GM12864 (cell line): ENCODE data around the gene AHCYL1.
A peak's percentile ranks its signal among the peaks of the same experiment; 100 is the strongest.

Experiments
- DNase-seq: peaks from one replicate; pipeline ENCODE4 v3.0.0-alpha.2; 2011; ENCODE audit warnings: low read depth
- H3K4me3 ChIP-seq: 2 replicates; pipeline ENCODE4 v1.5.1; 2011; ENCODE audit warnings: mild to moderate bottlenecking, low read depth, low read length, control low read depth
- TF ChIP-seq, protein P1 (sequence below): IDR thresholded peaks from 2 replicates; pipeline ENCODE4 v1.5.1; 2011; ENCODE audit warnings: low read depth, mild to moderate bottlenecking, moderate library complexity, low read length, control low read depth, inconsistent platforms; ENCODE audit errors: missing control alignments

The AHCYL1 gene

DNA sequence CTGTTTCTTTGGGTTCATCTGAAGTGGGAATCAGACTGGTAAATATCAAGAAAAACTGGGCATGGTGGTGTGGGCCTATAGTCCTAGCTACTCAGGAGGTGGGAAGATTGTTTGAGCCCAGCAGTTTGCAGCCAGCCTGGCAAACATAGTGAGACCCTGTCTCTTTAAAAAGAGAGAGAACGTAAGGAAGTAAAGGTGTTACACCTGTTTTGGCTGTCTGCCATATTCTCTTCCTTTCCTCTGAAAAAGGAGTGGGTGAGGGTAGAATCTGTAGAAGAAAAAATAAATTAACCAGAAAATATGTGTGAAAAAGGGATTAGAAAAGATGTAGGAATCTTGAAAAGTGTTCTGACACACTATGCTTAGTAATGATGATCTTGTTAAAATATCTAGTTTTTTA lies 20.0 kb downstream of the AHCYL1 start:
- TF ChIP-seq, protein P1, sequence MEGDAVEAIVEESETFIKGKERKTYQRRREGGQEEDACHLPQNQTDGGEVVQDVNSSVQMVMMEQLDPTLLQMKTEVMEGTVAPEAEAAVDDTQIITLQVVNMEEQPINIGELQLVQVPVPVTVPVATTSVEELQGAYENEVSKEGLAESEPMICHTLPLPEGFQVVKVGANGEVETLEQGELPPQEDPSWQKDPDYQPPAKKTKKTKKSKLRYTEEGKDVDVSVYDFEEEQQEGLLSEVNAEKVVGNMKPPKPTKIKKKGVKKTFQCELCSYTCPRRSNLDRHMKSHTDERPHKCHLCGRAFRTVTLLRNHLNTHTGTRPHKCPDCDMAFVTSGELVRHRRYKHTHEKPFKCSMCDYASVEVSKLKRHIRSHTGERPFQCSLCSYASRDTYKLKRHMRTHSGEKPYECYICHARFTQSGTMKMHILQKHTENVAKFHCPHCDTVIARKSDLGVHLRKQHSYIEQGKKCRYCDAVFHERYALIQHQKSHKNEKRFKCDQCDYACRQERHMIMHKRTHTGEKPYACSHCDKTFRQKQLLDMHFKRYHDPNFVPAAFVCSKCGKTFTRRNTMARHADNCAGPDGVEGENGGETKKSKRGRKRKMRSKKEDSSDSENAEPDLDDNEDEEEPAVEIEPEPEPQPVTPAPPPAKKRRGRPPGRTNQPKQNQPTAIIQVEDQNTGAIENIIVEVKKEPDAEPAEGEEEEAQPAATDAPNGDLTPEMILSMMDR, result no peak
- DNase-seq, result no peak
- no peak overlapping the region for H3K4me3 ChIP-seq

DNA sequence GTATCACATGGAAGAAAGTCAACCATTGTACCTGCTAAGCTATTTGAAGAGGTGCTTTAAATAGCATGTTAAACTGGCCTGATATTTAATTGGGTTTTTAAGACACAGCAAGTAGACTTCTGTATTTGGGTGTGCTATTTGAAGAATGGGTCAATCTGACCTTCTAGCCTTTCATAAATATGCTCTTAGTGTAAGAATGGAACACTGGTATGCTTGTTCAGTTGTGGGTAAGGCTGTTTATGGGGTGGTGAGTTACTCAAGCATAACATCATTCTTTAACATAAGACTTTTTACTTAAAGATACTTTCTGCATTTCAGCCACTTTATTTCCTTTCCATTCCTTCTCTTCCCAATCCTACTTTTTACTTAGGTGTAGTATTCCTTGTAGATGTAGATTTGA lies 21.4 kb downstream of the AHCYL1 start:
- DNase-seq, result no peak
- TF ChIP-seq, protein P1, result no peak
- H3K4me3 ChIP-seq, result no peak overlapping the region

DNA sequence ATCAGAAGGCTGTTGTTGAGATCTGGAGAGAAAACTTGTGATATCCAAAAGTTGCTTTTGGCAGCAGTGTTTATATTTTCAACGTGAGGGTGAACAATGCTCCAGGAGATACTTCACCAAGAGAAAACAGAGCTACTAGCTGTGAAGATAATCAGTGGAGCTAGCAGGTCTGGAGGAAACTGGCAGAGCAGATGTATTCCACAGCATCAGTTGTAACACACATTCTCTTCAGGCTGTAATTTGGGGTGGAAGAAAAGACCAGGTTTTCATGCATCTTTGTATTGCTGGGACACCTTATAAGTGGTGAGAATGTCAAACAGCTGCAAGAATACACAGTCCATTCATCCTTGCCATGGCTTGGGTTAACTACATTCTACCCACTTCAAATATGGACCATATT lies 22.0 kb downstream of the AHCYL1 start:
- no peak overlapping the region for H3K4me3 ChIP-seq
- TF ChIP-seq, protein P1, result no peak
- no peak for DNase-seq

DNA sequence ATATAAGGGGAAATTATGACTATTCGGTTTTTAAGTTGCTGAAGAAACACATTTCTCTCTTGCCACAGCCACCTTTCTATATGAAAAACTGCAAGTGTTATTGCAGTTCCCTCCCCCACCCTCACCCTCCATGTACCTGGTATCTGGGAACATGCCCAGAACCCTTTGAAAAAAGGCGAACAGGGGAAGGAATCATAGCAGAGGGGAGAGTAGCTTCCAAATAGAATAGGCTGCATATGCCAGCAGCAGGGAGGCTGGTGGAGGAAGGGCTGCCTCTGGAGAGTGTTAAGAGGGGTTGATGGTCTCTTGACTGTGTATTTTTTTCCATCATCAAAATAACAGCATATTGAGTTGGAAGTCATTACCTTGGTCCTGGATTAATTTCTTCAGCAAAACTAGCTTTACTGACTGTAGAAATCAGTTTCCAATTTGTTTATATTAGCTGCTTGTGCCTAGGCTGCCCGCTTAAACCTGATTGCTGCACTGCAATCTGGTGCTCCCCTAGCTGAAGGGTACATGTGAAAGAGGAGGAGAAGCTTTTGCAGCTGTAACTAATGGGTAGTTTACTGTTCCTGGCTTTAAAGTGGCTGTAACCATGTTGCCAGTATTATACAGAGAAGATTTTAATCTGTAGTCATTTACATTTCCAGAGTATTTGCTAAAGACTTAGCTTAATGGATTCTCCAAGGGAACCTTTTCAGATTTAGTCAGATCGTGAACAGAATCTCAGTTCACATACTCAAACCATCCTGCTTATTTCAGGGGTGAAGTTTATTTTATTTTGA lies 22.7 kb downstream of the AHCYL1 start:
- H3K4me3 ChIP-seq, result no peak overlapping the region
- TF ChIP-seq, protein P1, result no peak
- no peak for DNase-seq

DNA sequence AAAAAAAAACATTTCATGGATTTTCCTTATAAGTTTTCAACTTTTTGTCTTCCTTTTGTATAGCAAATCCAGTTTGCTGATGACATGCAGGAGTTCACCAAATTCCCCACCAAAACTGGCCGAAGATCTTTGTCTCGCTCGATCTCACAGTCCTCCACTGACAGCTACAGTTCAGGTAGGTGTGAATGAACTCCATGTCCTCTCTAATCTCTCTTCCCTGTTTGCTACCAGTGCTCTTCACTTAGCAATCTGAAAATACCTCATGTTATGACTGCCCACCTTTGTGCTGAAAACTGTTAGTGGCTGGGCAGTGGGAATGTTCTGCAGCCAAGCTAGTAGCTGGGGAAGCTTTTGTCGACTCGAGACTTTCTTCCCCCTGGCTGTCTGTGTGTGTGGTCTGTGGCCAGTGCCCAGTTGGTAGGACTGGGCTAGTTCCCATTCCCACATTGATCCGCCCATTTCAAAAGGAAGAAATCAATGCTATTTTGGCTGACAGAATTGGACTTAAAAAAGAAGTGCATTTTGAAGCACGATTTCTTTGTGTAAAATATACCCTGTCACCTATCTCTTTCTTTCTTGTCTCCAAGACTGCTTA lies 24.5 kb downstream of the AHCYL1 start:
- no peak for DNase-seq
- H3K4me3 ChIP-seq, result no peak overlapping the region
- TF ChIP-seq, protein P1, result no peak

DNA sequence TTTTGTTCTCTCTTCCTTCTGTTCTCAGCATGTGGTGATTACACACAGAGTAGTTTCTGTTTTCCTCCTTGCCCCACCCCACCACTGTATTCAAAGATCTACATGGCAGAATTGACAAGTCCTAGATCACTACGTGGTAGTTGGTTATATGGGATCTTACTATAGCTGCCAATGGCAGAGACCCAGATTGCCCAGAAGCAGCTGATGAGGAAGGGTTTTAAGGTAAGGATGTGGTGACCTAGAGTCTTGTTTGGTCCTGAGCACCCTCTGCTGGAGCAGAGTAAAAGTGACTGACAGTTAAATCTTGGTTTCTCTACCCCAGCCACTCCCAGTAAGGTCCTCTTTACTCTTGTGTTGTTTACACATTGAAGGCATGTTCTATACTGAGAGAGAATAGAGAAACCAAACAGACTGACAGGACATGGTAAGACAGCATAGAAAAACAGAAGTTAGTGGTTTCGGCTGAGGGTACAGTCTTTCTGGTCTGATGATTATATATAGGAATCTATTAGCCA lies 27.0 kb downstream of the AHCYL1 start:
- TF ChIP-seq, protein P1, result peak; percentile 76
- DNase-seq, result peak; percentile 87
- H3K4me3 ChIP-seq, result no peak overlapping the region
